MG63 (cell line): Measurements from ENCODE around the gene PLAGL1. TPM values are rescaled to one million over a fixed set of nuclear protein-coding genes. Genes with fewer than 3 reads are reported as not detected.

ENCODE experiments used
- DNase-seq: peaks from one replicate; pipeline ENCODE4 v3.0.0-alpha.2; 2020
- H3K27me3 ChIP-seq: fragments of 250-450 bp; sonication (Bioruptor Pico); 2 replicates; pipeline ENCODE4 v1.5.1; 2020; ENCODE audit warnings: mild to moderate bottlenecking, moderate library complexity
- H3K36me3 ChIP-seq: fragments of 250-450 bp; sonication (Bioruptor Pico); 2 replicates; pipeline ENCODE4 v1.5.1; 2020; ENCODE audit warnings: mild to moderate bottlenecking, moderate library complexity
- H3K4me3 ChIP-seq: fragments of 250-450 bp; sonication (Bioruptor Pico); 2 replicates; pipeline ENCODE4 v1.5.1; 2020; ENCODE audit warnings: mild to moderate bottlenecking, moderate library complexity
- H3K9me3 ChIP-seq: fragments of 250-450 bp; sonication (Bioruptor Pico); 2 replicates; pipeline ENCODE4 v1.5.1; 2020; ENCODE audit warnings: mild to moderate bottlenecking, moderate library complexity
- total RNA-seq: library from RNA; depleted of rRNA; stranded (reverse); fragments of >200 nt; shearing (Covaris generic); gene quantifications from 2 replicates; pipeline ENCODE4 v1.2.3, GENCODE V29; 2014; ENCODE audit warnings: low replicate concordance

Gene PLAGL1
- total RNA-seq, 1 experiment from 2014 or later, result 5.0 TPM

DNA sequence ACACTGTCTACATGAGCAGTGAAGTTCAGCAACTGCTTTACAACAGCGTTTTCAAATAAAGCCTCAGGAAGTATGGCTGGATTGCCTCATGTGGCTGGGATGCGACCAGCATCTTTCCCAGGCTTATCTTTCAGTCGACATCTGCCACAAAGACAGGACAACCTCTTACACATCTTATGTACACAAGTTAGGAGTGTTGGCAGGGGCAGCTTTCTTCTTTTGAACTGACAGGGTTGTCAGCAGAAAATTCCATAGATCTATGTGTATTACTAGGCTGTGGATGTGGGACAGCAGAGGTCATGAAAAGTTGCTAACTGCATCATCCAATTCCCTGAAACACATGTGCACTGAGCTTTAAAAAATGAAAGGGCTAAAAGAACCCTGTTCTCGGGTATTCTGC is 48.1 kb downstream of the PLAGL1 start:
- Histone ChIP-seq H3K9me3 (no peaks in the 10 kb centered on the region), H3K27me3 (peaks cover 3% of the 10 kb centered on the region; the same call in 1 of the 2 replicates), H3K36me3 (no peaks in the 10 kb centered on the region; the same call in 1 of the 2 replicates), H3K4me3 (no peak overlapping the region)
- no peak for DNase-seq

DNA sequence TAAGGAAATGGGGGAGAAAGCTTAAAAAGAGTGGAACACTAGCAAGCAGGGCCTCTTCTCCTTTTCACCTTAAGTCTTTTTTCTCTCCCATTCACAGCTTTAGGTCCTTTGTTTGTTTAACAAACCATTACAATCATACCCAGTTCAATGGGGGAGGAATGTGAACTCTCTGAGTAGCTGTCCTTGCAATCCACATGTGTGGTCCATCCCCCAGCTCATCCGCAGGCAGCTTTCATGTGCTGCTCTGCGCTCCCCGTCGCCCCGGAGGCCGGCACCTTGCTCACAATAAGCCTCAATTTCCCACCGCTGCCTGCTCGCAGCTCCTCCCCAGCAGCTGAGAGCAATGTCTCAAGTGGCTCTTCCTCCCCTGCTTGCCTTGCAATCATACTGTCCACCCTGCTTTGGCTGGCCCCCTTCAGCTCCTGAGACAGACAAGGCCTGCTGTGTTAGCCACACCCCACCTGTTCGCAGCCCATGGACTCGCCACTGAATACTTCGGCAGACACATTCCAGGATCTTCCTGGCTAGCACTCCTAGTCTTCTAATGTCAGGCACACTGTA is 49.1 kb downstream of the PLAGL1 start:
- Histone ChIP-seq H3K27me3 (peaks cover 3% of the 10 kb centered on the region; the same call in 1 of the 2 replicates), H3K9me3 (no peaks in the 10 kb centered on the region), H3K4me3 (no peak overlapping the region), H3K36me3 (no peaks in the 10 kb centered on the region; the same call in 1 of the 2 replicates)
- DNase-seq, result no peak

DNA sequence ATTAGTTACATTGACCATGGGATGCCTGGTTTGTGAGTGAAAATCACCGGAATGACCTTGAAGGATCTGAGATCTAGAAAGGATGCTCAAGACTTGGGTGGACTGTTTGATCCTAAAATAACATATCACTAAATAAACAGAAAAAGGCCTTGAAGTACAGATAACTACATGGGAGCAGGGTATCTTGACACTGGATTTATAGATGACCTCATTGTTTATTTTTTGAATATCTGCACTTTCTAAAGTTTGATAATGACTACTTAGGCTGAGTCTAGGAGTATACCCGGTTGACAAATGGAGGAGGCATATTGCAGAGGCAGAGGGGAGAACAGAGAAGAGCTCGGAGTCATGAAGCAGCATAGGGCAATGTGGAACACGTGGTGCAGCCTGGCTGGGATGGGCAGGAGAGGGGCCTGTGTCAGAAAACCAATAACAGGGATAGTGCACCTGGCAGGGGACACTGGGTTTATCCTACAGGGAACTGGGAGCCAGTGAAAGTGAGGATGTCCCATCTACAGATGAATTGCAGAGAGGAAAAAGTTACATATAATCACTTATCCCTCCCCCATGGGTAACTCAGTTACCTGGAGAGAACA is 50.3 kb downstream of the PLAGL1 start:
- H3K27me3 ChIP-seq, result peaks cover 3% of the 10 kb centered on the region; the same call in 1 of the 2 replicates
- no peak overlapping the region for H3K4me3 ChIP-seq
- no peak for DNase-seq
- H3K36me3 ChIP-seq, result no peaks in the 10 kb centered on the region; the same call in 1 of the 2 replicates
- no peaks in the 10 kb centered on the region for H3K9me3 ChIP-seq

DNA sequence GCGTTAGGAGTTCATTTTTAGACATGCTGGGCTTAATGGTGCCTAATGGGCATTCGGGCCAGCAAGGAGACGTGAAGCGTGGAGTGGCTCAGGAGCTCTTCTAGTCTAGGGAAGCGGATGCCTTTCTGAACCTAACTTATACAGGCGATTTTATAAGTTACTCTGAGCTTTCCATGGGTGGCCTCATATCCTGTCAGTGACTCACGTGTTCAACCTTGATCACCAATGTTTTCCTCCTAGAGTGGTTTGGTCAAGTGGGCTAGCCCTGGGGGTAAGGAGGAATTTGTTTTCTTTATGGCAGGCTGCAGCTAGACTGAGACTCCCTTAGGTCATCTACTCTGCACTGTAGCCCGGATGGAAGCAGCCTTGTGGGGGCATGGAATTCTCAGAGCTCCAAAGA is 52.1 kb downstream of the PLAGL1 start:
- no peak for DNase-seq
- no peaks in the 10 kb centered on the region for H3K9me3 ChIP-seq
- no peaks in the 10 kb centered on the region for H3K27me3 ChIP-seq
- H3K4me3 ChIP-seq, result no peak overlapping the region
- H3K36me3 ChIP-seq, result no peaks in the 10 kb centered on the region; the same call in 1 of the 2 replicates

DNA sequence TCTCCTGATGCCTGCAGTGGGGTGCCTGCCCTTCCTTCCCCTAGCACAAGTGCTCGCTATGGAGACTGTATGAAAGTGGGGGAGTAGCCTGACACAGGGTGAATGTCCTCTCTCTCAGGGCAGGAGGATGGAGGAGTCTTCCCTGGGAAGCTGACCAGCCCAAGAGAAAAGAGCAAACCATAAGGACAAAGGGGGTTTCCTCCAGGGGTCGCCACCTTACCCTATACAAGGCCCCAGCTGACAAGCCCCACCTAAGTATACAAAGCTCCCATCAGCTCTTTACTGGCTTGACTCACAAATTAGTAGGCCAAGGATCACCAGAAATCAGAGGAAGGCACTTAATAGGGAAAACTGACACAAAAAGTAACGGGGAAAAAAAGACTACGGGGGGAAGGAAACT is 54.1 kb downstream of the PLAGL1 start:
- no peaks in the 10 kb centered on the region for H3K9me3 ChIP-seq
- H3K27me3 ChIP-seq, result no peaks in the 10 kb centered on the region
- H3K4me3 ChIP-seq, result no peak overlapping the region
- DNase-seq, result no peak
- no peaks in the 10 kb centered on the region for H3K36me3 ChIP-seq

DNA sequence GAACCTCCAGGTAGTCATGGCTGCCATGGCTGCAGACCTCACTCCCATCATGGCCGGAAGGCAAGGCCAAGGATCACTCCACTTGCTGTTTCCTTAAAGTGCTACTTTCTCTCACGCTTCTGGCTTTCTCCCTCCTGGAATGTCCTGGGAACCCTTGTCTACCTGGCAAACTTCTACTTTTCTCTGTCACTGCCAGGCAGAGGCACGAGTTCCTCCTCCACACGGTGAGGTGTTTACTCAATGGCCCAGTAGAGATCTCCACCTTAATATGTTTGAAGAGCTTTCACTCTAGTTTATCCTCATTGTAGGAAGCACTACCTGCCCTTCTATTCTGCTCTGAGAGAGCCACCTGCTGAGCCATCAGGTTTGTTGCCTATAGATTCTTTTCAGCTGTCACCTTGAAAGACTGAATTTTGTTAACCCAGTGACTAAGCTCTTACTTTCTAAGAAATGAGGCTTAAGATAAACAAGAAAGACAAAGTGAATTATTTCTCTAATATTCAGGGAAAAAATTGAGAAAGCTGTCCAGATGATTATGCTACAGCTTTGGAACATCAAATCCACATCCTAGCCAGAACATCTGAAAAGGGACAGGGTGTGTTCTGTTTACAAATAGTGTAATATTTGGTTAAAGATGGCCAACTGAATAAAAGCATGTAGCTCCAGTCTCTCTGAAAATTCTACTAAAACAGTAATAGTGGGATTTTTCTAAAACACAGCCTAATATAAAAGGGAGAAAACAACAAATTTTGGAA is 54.9 kb downstream of the PLAGL1 start:
- Histone ChIP-seq H3K4me3 (no peak overlapping the region), H3K9me3 (no peaks in the 10 kb centered on the region), H3K27me3 (no peaks in the 10 kb centered on the region), H3K36me3 (no peaks in the 10 kb centered on the region)
- DNase-seq, result no peak

DNA sequence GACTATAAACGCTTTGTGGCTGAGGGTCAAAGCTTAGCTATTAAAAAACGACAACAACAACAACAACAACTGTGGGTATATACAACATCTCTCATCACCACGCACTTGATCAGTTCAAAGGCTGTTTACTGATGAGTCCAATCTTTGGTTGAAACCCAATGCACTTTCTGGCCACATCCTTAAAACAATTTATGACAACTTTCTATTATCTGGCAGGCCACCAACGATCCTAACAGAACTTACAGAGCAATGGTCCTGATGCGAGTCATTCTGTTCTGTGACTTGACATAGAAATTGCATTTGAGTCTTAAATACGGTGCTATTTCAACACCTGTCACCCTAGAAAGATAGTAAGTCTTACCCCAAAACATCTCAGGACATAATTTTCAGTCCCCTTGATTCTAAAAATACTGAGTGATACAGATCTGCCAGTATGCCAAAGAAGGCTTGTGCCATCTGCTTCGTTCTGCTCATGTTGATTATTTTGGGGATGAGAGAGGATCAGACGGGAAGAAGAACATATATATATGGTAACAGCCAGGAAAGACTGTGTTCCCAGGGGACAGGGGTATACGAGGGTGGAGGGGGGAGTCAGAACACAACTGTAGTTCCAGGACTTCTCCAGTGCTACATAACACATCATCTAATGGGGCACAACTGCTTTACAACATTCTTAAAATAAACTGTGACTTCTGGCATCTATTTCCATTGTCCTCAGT is 55.8 kb downstream of the PLAGL1 start:
- no peak for DNase-seq
- no peak overlapping the region for H3K4me3 ChIP-seq
- H3K27me3 ChIP-seq, result no peaks in the 10 kb centered on the region
- H3K9me3 ChIP-seq, result no peaks in the 10 kb centered on the region
- no peaks in the 10 kb centered on the region for H3K36me3 ChIP-seq

DNA sequence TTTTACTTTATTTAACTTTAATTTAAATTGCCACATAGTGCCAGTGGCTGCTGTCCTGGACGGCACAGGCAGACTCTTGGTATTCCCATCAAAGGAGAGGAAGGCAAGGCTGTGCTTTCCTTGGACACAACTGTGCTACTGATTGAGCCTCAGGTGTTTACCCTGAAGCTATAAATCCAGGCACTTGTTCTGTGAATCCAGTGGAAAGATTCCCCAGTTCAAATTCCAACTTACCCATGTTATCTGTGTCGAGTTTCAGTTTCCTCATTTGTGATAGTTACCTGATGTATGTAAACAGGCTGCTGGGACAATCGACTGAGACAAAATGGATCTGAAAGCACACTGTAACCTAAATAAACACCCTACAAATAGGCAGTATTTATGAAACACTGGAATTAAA is 57.2 kb downstream of the PLAGL1 start:
- H3K27me3 ChIP-seq, result no peaks in the 10 kb centered on the region
- H3K36me3 ChIP-seq, result no peaks in the 10 kb centered on the region
- no peak for DNase-seq
- no peaks in the 10 kb centered on the region for H3K9me3 ChIP-seq
- no peak overlapping the region for H3K4me3 ChIP-seq

DNA sequence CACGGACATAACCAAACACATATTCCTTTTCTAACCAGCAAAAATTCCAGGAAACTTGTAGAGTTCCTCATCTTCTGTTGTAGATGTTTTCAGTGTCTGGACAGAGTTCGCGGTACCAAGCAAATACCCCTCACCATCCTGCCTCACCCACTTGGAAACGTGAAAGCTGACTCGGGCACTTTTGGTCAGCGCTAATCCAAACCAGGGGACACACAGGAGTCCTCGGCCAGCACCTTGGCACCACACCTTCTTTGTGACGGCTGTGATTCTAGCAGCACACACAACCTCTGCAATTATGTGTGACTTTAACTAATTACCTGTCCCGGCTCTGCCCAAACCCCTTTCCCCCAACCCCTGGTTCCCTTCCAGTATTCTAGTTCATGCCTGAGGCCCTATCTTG is 58.1 kb downstream of the PLAGL1 start:
- no peak for DNase-seq
- no peak overlapping the region for H3K4me3 ChIP-seq
- no peaks in the 10 kb centered on the region for H3K36me3 ChIP-seq
- no peaks in the 10 kb centered on the region for H3K9me3 ChIP-seq
- no peaks in the 10 kb centered on the region for H3K27me3 ChIP-seq

DNA sequence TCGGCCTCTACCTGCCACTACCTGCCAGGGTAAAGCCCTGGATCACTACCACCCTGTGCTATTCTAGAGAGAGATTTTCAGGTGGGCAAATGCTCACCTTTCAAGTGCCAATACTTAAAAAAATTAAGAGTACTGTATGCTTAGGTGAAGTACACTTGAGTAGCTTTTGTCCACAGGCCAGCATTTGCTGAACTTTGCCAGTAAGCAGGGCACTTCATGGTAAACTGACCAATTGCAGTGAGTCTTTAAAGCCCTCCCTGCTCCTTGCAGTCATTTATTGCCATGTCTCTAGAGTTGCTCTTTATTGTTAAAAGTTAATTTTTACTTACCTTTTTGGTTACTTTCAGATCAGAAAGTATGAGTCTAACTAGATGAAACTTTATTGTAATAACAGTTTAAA is 58.5 kb downstream of the PLAGL1 start:
- Histone ChIP-seq H3K36me3 (no peaks in the 10 kb centered on the region), H3K4me3 (no peak overlapping the region), H3K27me3 (no peaks in the 10 kb centered on the region), H3K9me3 (no peaks in the 10 kb centered on the region)
- DNase-seq, result no peak

DNA sequence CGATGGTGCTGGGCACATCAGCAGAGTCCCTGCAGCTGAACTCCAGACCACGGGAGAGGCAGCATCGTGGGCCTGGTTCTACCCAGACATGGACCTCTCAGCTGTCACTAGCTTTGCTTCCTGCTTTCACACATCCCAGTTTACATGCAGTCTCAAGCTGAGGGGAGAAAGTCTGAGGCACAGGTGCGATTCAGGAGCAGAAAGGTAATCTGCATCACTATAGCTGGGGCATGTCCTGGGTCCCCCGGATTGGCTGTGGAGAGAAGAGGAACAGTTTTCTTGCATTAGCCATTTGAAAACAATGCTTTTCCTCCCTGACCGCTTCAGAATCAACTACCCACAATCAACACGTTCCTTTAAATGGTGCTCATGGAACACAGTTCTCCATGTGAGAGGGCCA is 59.9 kb downstream of the PLAGL1 start:
- Histone ChIP-seq H3K4me3 (no peak overlapping the region), H3K9me3 (no peaks in the 10 kb centered on the region), H3K27me3 (no peaks in the 10 kb centered on the region), H3K36me3 (no peaks in the 10 kb centered on the region)
- no peak for DNase-seq

DNA sequence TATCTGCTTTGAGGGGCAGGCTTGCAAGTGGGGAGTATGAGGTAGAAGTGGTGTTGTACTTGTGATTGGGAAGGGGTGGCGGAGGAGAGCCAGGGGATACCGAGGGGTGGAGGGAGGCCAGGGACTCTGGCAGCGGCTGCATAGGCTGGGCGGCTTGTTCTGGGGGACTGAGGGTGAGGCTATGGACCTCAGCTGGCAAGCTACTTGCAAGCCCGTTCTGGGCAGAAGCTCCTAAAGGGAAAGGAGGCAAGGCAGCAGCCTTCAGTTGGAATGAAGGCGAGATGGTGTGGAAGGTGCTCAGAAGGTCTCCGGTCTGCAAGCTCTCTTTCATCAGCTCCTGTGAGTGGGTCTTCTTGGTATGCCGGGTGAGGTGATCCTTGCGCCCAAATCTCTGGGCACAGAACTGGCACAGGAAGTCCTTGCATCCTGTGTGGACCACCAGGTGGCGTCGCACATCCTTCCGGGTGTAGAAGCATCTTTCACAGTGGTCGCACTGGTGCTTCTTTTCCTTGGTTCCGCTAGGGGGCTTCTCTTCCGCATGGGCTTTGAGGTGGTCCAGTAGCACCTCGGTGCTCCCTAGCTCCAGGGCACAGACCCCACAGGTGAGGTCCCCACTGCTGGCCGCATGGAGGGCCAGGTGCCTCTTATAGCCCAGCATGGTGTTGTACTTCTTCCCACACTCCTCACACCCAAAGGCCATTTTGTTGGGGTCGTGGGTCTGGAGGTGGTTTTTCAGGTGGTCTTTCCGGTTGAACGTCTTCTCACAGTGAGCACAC is 66.0 kb downstream of the PLAGL1 start:
- no peaks in the 10 kb centered on the region for H3K9me3 ChIP-seq
- no peak overlapping the region for H3K4me3 ChIP-seq
- H3K36me3 ChIP-seq, result no peaks in the 10 kb centered on the region
- no peaks in the 10 kb centered on the region for H3K27me3 ChIP-seq
- peak; percentile 56 for DNase-seq

DNA sequence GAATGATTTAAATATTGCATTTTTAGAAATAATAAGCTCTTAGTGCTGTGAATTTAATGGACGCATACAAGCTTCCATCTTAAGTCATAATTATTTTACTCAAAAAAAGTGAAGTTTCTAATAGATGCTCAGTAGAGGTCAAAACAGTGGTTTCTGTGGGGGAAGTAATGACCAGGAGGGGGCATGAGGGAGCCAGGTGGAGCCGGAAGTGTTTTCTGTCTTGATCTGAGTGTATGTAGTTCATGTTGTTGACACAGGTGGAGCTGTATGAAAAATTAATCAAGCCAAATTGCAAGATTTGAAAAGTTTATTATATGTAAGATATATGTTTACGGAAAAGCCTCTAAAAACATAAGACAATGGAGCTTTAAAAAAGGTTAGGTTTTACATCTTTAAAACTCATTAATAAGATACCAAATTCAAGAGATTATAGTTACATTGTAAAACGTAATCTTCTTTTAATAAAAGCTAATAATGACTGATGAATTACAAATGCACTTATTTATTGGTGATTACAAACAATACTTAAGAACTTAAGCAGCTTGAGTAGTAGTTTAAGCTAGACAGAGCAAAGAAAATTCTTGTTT is 68.0 kb downstream of the PLAGL1 start:
- no peaks in the 10 kb centered on the region for H3K36me3 ChIP-seq
- H3K4me3 ChIP-seq, result no peak overlapping the region
- peak; percentile 36 for DNase-seq
- H3K9me3 ChIP-seq, result no peaks in the 10 kb centered on the region
- H3K27me3 ChIP-seq, result no peaks in the 10 kb centered on the region

DNA sequence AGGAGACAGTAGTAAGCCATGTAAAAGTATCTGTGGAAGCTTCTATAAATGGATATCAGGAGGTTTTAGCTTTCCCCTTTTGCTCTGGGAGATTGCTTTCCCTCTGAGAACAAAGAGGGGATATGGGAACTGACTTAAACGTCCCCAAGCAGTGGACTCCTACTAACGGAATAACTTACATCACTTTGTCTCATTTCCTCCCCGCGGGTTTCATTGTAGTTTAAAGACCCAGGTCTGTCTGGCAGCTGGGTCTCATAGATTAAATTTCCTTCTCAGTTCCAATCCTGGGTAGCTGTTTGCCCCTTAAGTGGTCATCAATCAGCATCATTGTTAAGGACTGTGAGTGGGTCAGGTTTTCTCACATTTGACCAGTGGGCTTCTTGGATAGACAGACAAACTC is 68.7 kb downstream of the PLAGL1 start:
- H3K36me3 ChIP-seq, result no peaks in the 10 kb centered on the region
- no peak overlapping the region for H3K4me3 ChIP-seq
- no peaks in the 10 kb centered on the region for H3K9me3 ChIP-seq
- no peaks in the 10 kb centered on the region for H3K27me3 ChIP-seq
- no peak for DNase-seq

DNA sequence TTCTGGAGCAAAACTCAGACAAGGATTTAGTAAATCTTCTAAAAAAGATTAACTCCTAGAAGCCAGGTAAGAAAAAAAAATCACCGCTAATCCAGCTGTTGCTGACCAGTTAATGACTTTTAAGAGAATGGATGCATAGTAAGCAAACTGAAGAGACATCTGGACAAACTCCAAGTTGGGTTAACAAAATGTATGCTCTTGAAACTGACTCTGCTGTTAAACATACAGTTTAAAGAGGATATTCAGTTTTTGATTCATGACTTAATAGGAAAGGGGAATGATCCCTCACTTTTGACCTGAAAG is 70.4 kb downstream of the PLAGL1 start:
- DNase-seq, result no peak

DNA sequence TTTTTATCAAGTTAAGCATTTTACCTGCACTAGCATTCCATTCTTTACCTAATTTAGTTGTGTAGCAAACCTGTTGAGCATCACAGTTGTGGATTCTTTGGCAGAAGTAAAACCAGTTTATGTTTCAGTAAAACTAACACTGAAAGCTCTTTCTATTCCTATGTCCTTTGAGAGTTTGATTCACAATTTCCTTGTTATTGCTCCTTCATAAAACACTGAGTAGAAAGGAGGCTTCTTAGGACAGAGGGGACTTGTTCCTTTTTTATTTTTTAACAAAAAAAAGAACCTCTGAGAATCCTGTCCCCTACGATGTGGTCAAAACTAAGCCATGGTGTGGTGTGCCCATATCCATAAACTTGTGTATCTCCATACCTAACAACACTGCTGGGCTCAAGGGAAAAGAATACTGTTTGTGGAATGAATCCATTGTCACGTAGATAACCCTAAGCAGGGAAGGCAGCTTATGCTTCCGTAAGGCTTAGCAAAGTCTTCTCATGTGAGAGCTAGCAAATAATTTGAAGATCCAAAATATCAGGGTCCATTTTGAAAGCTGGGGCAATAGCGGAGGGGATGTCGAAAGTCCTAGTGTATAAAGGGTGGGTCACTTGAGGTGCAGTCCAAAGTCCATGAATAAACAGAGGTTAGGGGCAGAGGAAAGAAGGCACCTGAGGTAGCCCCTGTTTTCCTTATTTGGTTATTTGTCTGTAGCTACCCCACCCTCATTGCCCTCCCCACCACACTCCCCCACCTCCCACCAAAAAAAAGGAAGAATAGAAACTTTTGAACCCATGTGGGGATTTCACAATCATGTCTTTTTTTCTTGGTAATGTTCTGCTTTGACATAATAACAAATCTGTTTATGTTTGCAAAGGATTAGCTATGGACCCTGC is 71.0 kb downstream of the PLAGL1 start:
- no peaks in the 10 kb centered on the region for H3K27me3 ChIP-seq
- no peaks in the 10 kb centered on the region for H3K9me3 ChIP-seq
- no peak for DNase-seq
- no peak overlapping the region for H3K4me3 ChIP-seq
- no peaks in the 10 kb centered on the region for H3K36me3 ChIP-seq

More for the DNA sequence above, 70.4 kb downstream of the PLAGL1 start:
- Histone ChIP-seq H3K4me3 (no peak overlapping the region), H3K36me3 (no peaks in the 10 kb centered on the region), H3K27me3 (no peaks in the 10 kb centered on the region), H3K9me3 (no peaks in the 10 kb centered on the region)
